Stimulated activated CD8-positive, alpha-beta memory T cell treated with anti-CD3 and anti-CD28 coated beads, Interleukin-15, amount 100 ng/mL, for 48 hours (primary cell): ENCODE results near the gene MAOA.

Source experiments
- DNase-seq, 2 donors: peaks; one replicate each; pipeline ENCODE4 v3.0.0-alpha.2; 2020; ENCODE audit warnings: low read depth in 2 of 2

The MAOA gene

DNA sequence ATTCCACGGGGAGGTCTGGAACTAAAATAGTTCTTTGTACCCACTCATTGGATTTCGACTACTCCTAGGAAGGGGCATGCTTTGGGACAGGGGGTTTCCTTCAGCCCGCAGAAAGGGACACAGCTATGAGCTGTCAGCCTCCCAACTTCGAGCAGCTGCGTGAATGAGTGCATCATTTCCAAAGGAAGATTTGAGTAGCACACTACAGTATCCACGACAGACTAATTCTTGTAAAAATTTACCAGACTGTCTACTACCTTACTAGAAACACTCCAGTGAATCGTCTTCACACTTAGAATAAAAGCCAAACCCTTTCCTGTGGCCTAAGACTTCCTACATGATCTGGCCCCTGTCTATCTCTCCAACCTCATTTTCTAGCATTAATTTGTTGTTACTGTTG lies 101.9 kb downstream of the MAOA start:
- no peak for DNase-seq

DNA sequence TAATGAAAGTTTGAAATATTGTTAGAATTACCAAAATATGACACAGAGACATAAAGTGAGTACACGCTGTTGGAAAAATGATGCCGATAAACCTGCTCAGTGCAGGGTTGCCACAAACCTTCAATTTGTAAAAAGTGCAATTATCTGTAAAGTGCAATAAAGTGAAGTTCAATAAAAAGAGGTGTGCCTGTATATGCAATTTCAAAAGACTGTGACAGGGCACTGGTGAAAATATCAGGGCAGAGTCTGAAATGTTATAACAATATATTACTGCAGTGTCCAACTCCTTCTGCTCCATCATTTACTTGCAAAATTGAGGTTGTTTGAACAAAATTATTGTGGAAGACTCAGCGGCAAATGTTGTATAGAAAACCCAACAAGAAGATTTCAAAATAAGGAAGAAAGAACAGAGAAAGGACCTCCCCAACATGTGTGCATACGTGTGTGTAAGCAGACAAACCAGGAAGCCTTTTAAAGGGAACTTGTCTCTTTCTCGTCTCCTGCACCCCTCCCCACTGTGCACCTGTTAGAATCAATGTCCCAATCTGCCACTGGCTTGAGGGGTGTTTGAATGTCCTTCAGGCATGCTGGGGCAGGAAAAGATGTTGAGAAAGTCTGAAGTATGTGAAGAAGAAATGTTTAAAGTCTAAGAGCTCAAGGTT lies 130.0 kb downstream of the MAOA start:
- no peak for DNase-seq
